Effector CD4-positive, alpha-beta T cell (primary cell): Measurements from ENCODE around the gene SAMD4A.
A peak's percentile ranks its signal among the peaks of the same experiment; 100 is the strongest.

Experiments
- DNase-seq: peaks from one replicate; pipeline ENCODE4 v3.0.0-alpha.2; 2020

The SAMD4A gene

GRCh38 chr14:54565785-54566409 lies 1.0 kb upstream of the SAMD4A start:
- peak; percentile 78 for DNase-seq

GRCh38 chr14:54567224-54567638 lies 303 bp downstream of the SAMD4A start:
- no peak for DNase-seq

- DNase-seq = peak; percentile 28
Measured at GRCh38 chr14:54567639-54568561, 972 bp downstream of the SAMD4A start.

GRCh38 chr14:54568821-54569595 lies 2.1 kb downstream of the SAMD4A start:
- DNase-seq = no peak

GRCh38 chr14:54570047-54570446 lies 3.1 kb downstream of the SAMD4A start:
- DNase-seq = no peak

- DNase-seq = no peak
Measured at GRCh38 chr14:54570631-54571415, 3.9 kb downstream of the SAMD4A start.

- DNase-seq = no peak
Measured at GRCh38 chr14:54572316-54572715, 5.4 kb downstream of the SAMD4A start.

GRCh38 chr14:54574528-54574927 lies 7.6 kb downstream of the SAMD4A start:
- no peak for DNase-seq

- no peak for DNase-seq
Measured at GRCh38 chr14:54577494-54577893, 10.6 kb downstream of the SAMD4A start.

GRCh38 chr14:54577977-54578376 lies 11.0 kb downstream of the SAMD4A start:
- no peak for DNase-seq

GRCh38 chr14:54579621-54580020 lies 12.7 kb downstream of the SAMD4A start:
- no peak for DNase-seq

- no peak for DNase-seq
Measured at GRCh38 chr14:54580933-54581332, 14.0 kb downstream of the SAMD4A start.

GRCh38 chr14:54582334-54582733 lies 15.4 kb downstream of the SAMD4A start:
- no peak for DNase-seq

GRCh38 chr14:54584097-54584496 lies 17.2 kb downstream of the SAMD4A start:
- no peak for DNase-seq

- DNase-seq = no peak
Measured at GRCh38 chr14:54585214-54585613, 18.3 kb downstream of the SAMD4A start.

GRCh38 chr14:54589076-54589475 lies 22.1 kb downstream of the SAMD4A start:
- no peak for DNase-seq

GRCh38 chr14:54589843-54590242 lies 22.9 kb downstream of the SAMD4A start:
- DNase-seq = no peak

- no peak for DNase-seq
Measured at GRCh38 chr14:54590481-54590880, 23.6 kb downstream of the SAMD4A start.

- no peak for DNase-seq
Measured at GRCh38 chr14:54591461-54591860, 24.5 kb downstream of the SAMD4A start.

GRCh38 chr14:54591866-54592265 lies 24.9 kb downstream of the SAMD4A start:
- DNase-seq = no peak

- no peak for DNase-seq
Measured at GRCh38 chr14:54593860-54594259, 26.9 kb downstream of the SAMD4A start.

- DNase-seq = no peak
Measured at GRCh38 chr14:54594537-54594936, 27.6 kb downstream of the SAMD4A start.
